Liver (tissue), 9 donors: ENCODE measurements around the gene PFKL. TPM values are rescaled to one million over a fixed set of nuclear protein-coding genes. Genes with fewer than 3 reads are reported as not detected.
A peak's percentile ranks its signal among the peaks of the same experiment; 100 is the strongest.
"Not testable (repeated sequence)": the region's sequence is repeated elsewhere in the genome, so short reads cannot be mapped to it uniquely, and the experiment has no call there.

Experiments used
- DNase-seq: peaks from one replicate; pipeline ENCODE4 v3.0.0-alpha.2; 2017; ENCODE audit warnings: low spot score
- H3K27ac ChIP-seq, 2 donors: one replicate each; pipeline ENCODE4 v1.7.0; 2013; ENCODE audit warnings: inconsistent platforms in 2 of 2, low read length in 2 of 2, control low read depth in 1 of 2, low read depth in 1 of 2, mild to moderate bottlenecking in 1 of 2
- H3K27me3 ChIP-seq, 4 donors: one replicate each; pipeline versions ENCODE4 v1.6.1 to v1.7.0; 2013; ENCODE audit warnings: low read length in 3 of 4, inconsistent platforms in 1 of 4, mild to moderate bottlenecking in 1 of 4, moderate library complexity in 1 of 4; ENCODE audit not compliant: control insufficient read depth in 4 of 4, insufficient read depth in 4 of 4
- H3K36me3 ChIP-seq, 4 donors: one replicate each; pipeline versions ENCODE4 v1.6.1 to v1.7.0; 2013; ENCODE audit warnings: low read length in 3 of 4, mild to moderate bottlenecking in 3 of 4, low read depth in 1 of 4, moderate library complexity in 1 of 4; ENCODE audit not compliant: control insufficient read depth in 4 of 4, insufficient read depth in 3 of 4
- H3K4me1 ChIP-seq, 4 donors: one replicate each; pipeline versions ENCODE4 v1.6.1 to v1.7.0; 2013; ENCODE audit warnings: low read length in 3 of 4, mild to moderate bottlenecking in 3 of 4, moderate library complexity in 1 of 4; ENCODE audit not compliant: control insufficient read depth in 4 of 4, insufficient read depth in 4 of 4
- H3K4me3 ChIP-seq, 3 donors: one replicate each; pipeline versions ENCODE4 v1.6.1 to v1.7.0; 2013; ENCODE audit warnings: low read length in 3 of 3, control low read depth in 1 of 3, low read depth in 1 of 3, mild to moderate bottlenecking in 1 of 3
- H3K9ac ChIP-seq, 2 donors: one replicate each; pipeline ENCODE4 v1.7.0; 2013; ENCODE audit warnings: low read length in 2 of 2, mild to moderate bottlenecking in 2 of 2, moderate library complexity in 2 of 2, control low read depth in 1 of 2, low read depth in 1 of 2
- H3K9me3 ChIP-seq, 4 donors: one replicate each; pipeline versions ENCODE4 v1.6.1 to v1.7.0; 2013; ENCODE audit warnings: low read length in 3 of 4; ENCODE audit not compliant: control insufficient read depth in 4 of 4
- CTCF ChIP-seq: fragments of 150-350 bp; IDR thresholded peaks from 2 replicates; pipeline ENCODE4 v1.5.1; 2017; ENCODE audit warnings: improper control_type of control experiment, low read depth, low read length; ENCODE audit not compliant: missing input control
- EGR1 ChIP-seq, 2 donors: IDR thresholded peaks; 2 replicates each; pipeline ENCODE4 v1.6.1; 2016 to 2018; ENCODE audit warnings: antibody characterized with exemption in 2 of 2, low read depth in 2 of 2
- FOXA1 ChIP-seq: IDR thresholded peaks from 2 replicates; pipeline ENCODE4 v1.6.1; 2016; ENCODE audit warnings: antibody characterized with exemption
- FOXA2 ChIP-seq: IDR thresholded peaks from 2 replicates; pipeline ENCODE4 v1.6.1; 2016; ENCODE audit warnings: antibody characterized with exemption
- GABPA ChIP-seq, 2 donors: IDR thresholded peaks in 1 of 2; conservative IDR thresholded peaks in 1 of 2; 2 replicates each; pipeline ENCODE4 v1.6.1; 2016; ENCODE audit warnings: antibody characterized with exemption in 2 of 2, mild to moderate bottlenecking in 1 of 2, moderate library complexity in 1 of 2
- HNF4A ChIP-seq, 2 donors: conservative IDR thresholded peaks; 2 replicates each; pipeline ENCODE4 v1.6.1; 2016; ENCODE audit warnings: antibody characterized with exemption in 2 of 2, mild to moderate bottlenecking in 2 of 2
- HNF4G ChIP-seq: IDR thresholded peaks from 2 replicates; pipeline ENCODE4 v1.6.1; 2016; ENCODE audit warnings: antibody characterized with exemption
- JUND ChIP-seq, 2 donors: IDR thresholded peaks; 2 replicates each; pipeline ENCODE4 v1.6.1; 2016; ENCODE audit warnings: antibody characterized with exemption in 2 of 2
- NR2F2 ChIP-seq: IDR thresholded peaks from 2 replicates; pipeline ENCODE4 v1.6.1; 2016; ENCODE audit warnings: antibody characterized with exemption
- RAD21 ChIP-seq, 2 donors: IDR thresholded peaks; 2 replicates each; pipeline ENCODE4 v1.6.1; 2016; ENCODE audit warnings: antibody characterized with exemption in 2 of 2, mild to moderate bottlenecking in 2 of 2
- RXRA ChIP-seq, 2 donors: IDR thresholded peaks; 2 replicates each; pipeline ENCODE4 v1.6.1; 2017 to 2018; ENCODE audit warnings: antibody characterized with exemption in 2 of 2, mild to moderate bottlenecking in 1 of 2
- SP1 ChIP-seq: IDR thresholded peaks from 2 replicates; pipeline ENCODE4 v1.6.1; 2018; ENCODE audit warnings: antibody characterized with exemption, mild to moderate bottlenecking
- TAF1 ChIP-seq: conservative IDR thresholded peaks from 2 replicates; pipeline ENCODE4 v1.6.1; 2016; ENCODE audit warnings: antibody characterized with exemption, mild to moderate bottlenecking
- YY1 ChIP-seq: IDR thresholded peaks from 2 replicates; pipeline ENCODE4 v1.6.1; 2016; ENCODE audit warnings: antibody characterized with exemption, mild to moderate bottlenecking
- ZBTB33 ChIP-seq: IDR thresholded peaks from 2 replicates; pipeline ENCODE4 v1.6.1; 2016; ENCODE audit warnings: antibody characterized with exemption
- WGBS: extraction: QIAGEN DNeasy Blood & Tissue Kit; methylation state at CpG from one replicate; pipeline ENCODE4 v1.1.7; 2013; 5-methylcytosine and 5-hydroxymethylcytosine counted together
- polyA plus RNA-seq, 2 donors: library from polyadenylated mRNA; stranded (reverse) in 1 of 2; unstranded in 1 of 2; fragments of 200-250 nt in 1 of 2; fragments of >200 nt in 1 of 2; fragmentation: Nextera tagmentation in 1 of 2; extraction: Ambion mirVana in 1 of 2; gene quantifications; one replicate each; pipeline versions ENCODE4 v1.2.1 to v1.2.3, GENCODE V29; 2013 to 2015
- total RNA-seq, 2 donors: library from RNA; depleted of rRNA; stranded (reverse); fragments of >200 nt; gene quantifications; one replicate each; pipeline ENCODE4 v1.2.3, GENCODE V29; 2014
- TF ChIP-seq, protein P1 (sequence below): IDR thresholded peaks from 2 replicates; pipeline ENCODE4 v1.6.1; 2016; ENCODE audit warnings: antibody characterized with exemption
- donor health status: healthy.
- donor health status: healthy.
- donor health status: healthy.
- donor health status: healthy.
- donor health status: healthy.

Gene PFKL
- total and polyA plus RNA-seq, 4 donors: 48.1 to 98.4 (median 81.0) TPM

GRCh38 chr21:44301961-44302406, 2.1 kb downstream of the PFKL start:
- DNase-seq: no peak
- 76% methylated on average over 9 of the region's 9 CpGs for WGBS
- Histone ChIP-seq H3K27ac (no peak overlapping the region), H3K4me1 (peaks cover 17 to 60% (median 49%) of the 10 kb centered on the region in 4 donors), H3K27me3 (no peaks in the 10 kb centered on the region), H3K9me3 (no peaks in the 10 kb centered on the region), H3K9ac (no peak overlapping the region), H3K36me3 (peaks cover 0 to 2% (median 0%) of the 10 kb centered on the region in 4 donors), H3K4me3 (no peak overlapping the region)
- TF ChIP-seq FOXA2: no peak
- TF ChIP-seq CTCF: peak; percentile 2
- TF ChIP-seq HNF4A (conservative IDR thresholded peaks at IDR 0.05): no peak

DNA sequence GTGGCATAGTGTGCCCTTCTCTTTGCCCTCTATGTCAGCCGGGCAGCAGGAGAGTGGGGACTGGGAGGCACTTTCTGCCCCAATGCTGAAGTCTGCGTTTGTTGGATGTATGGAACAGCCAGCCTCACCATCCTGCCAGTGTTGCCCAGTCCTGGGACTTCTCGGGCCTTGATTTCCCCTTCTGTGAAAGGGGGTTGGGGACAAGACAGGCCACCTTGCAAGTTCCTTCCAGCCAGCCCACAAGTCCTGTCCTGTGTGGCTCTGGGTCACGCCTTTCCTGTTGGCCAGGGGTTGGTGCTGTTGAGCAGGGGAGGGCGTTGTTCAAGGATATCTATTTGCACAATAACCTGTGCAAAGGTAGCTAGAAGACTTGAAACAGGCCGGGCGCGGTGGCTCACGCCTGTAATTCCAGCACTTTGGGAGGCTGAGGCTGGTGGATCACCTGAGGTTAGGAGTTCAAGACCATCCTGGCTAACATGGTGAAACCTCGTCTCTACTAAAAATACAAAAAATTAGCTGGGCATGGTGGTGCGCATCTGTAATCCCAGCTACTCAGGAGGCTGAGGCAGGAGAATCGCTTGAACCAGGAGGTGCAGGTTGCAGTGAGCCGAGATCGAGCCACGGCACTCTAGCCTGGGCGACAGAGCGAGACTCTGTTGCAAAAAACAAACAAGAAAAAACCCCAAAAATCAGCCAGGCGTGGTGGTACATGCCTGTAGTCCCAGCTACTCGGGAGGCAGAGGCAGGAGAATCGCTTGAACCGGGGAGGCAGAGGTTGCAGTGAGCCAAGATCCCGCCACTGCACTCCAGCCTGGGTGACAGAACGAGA, 2.9 kb downstream of the PFKL start:
- H3K4me3 ChIP-seq, H3K9me3 ChIP-seq, H3K9ac ChIP-seq, H3K27me3 ChIP-seq, H3K36me3 ChIP-seq: not testable (repeated sequence)
- H3K27ac ChIP-seq: peak overlapping the region in 1 of 2 donors; percentile 63
- TF ChIP-seq HNF4A (conservative IDR thresholded peaks at IDR 0.05) (peak; percentile 20 to 42), CTCF (peak; percentile 16), SP1 (peak; percentile 32), RAD21 (IDR thresholded peaks at IDR 0.05) (peak; percentile 28 to 38)
- DNase-seq: peak; percentile 47
- H3K4me1 ChIP-seq: peaks cover 17 to 54% (median 45%) of the 10 kb centered on the region in 4 donors
- 49% methylated on average over 23 of the region's 23 CpGs for WGBS

DNA sequence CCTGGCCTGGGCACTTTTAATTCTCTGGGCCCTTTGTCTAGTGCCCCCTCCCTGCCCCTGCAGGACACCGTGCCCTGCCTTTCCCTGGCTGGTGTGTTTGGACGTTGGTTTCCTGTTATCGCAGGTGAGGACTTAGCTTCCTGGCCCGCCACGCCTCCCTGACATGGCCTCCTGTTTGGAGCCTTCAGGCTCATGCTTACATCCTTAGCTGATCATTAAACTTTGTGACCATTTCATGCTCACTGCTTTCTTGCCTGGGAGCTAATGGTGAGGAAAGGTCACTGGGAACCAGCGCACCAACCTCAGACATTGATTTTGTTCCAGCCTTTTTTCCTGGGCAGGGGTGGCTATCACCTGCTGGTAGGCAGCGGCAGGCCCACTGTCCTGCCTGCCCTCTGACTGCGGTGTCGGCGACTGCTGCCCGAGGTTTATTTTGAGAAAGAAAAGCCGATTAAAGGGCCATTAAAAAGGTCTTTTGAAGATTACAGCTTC, 3.7 kb downstream of the PFKL start:
- Histone ChIP-seq H3K36me3 (peaks cover 0 to 12% (median 1%) of the 10 kb centered on the region in 4 donors), H3K9me3 (no peaks in the 10 kb centered on the region), H3K4me3 (no peak overlapping the region), H3K27ac (peak overlapping the region; percentile 63 to 65), H3K27me3 (no peaks in the 10 kb centered on the region), H3K4me1 (peaks cover 17 to 53% (median 43%) of the 10 kb centered on the region in 4 donors), H3K9ac (no peak overlapping the region)
- 23% methylated on average over 12 of the region's 12 CpGs for WGBS
- peak; percentile 54 for DNase-seq
- TF ChIP-seq, protein P1, sequence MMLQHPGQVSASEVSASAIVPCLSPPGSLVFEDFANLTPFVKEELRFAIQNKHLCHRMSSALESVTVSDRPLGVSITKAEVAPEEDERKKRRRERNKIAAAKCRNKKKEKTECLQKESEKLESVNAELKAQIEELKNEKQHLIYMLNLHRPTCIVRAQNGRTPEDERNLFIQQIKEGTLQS: no peak
- peak; percentile 87 for TF ChIP-seq SP1
- TF ChIP-seq FOXA1: no peak
- TF ChIP-seq YY1: peak; percentile 87
- no peak for TF ChIP-seq ZBTB33
- TF ChIP-seq HNF4A (conservative IDR thresholded peaks at IDR 0.05): peak; percentile 56 to 63
- no peak for TF ChIP-seq GABPA (IDR thresholded peaks at IDR 0.05 in 1 of 2, conservative IDR thresholded peaks at IDR 0.05 in 1 of 2)
- no peak for TF ChIP-seq HNF4G
- peak; percentile 24 for TF ChIP-seq NR2F2
- TF ChIP-seq FOXA2: no peak
- no peak for TF ChIP-seq TAF1
- peak in 1 of 2 donors; percentile 45 for TF ChIP-seq RAD21 (IDR thresholded peaks at IDR 0.05)
- TF ChIP-seq CTCF: peak; percentile 16
- TF ChIP-seq RXRA (IDR thresholded peaks at IDR 0.05): peak; percentile 78 to 81
- TF ChIP-seq JUND (IDR thresholded peaks at IDR 0.05): no peak
- TF ChIP-seq EGR1 (IDR thresholded peaks at IDR 0.05; ENCODE audit: low read depth in 2 of 2): no peak
